Keratinocyte (primary cell): ENCODE data around the gene KRT3. TPM values are rescaled to one million over a fixed set of nuclear protein-coding genes. Genes with fewer than 3 reads are reported as not detected.

ENCODE experiments used
- DNase-seq: peaks from one replicate; pipeline ENCODE4 v3.0.0-alpha.2; 2011; ENCODE audit warnings: low read depth, missing footprints, low spot score
- FAIRE-seq: peaks from 2 replicates; lab custom pipeline; 2011; peaks lifted over from hg19 to GRCh38; lab: Jason Lieb, UNC
- H2AFZ ChIP-seq: 2 replicates; pipeline ENCODE4 v1.6.0; 2012; ENCODE audit warnings: low read length, control low read depth, inconsistent platforms; ENCODE audit not compliant: control insufficient read depth
- H3K27ac ChIP-seq: 2 replicates; pipeline ENCODE4 v1.5.1; 2011; ENCODE audit warnings: low read length; ENCODE audit not compliant: control insufficient read depth, insufficient read depth
- H3K27me3 ChIP-seq: 3 replicates; pipeline ENCODE4 v1.6.0; 2011; ENCODE audit warnings: low read length; ENCODE audit not compliant: control insufficient read depth, insufficient read depth; ENCODE audit errors: extremely low read depth
- H3K36me3 ChIP-seq, 2 experiments: 2 replicates in 1 of 2; 3 replicates in 1 of 2; pipeline ENCODE4 v1.5.1; 2011; ENCODE audit warnings: low read length in 2 of 2, mild to moderate bottlenecking in 1 of 2; ENCODE audit not compliant: control insufficient read depth in 2 of 2, insufficient read depth in 2 of 2; ENCODE audit errors: extremely low read depth in 1 of 2
- H3K4me1 ChIP-seq: 3 replicates; pipeline ENCODE4 v1.5.1; 2011; ENCODE audit warnings: low read length; ENCODE audit not compliant: control insufficient read depth, insufficient read depth; ENCODE audit errors: extremely low read depth
- H3K4me2 ChIP-seq: 3 replicates; pipeline ENCODE4 v1.6.0; 2011; ENCODE audit warnings: low read depth, low read length; ENCODE audit not compliant: control insufficient read depth, insufficient read depth; ENCODE audit errors: extremely low read depth
- H3K4me3 ChIP-seq, 3 experiments: fragments of 200-600 bp in 1 of 3; sonication (generic) in 1 of 3; 2 replicates in 2 of 3; 3 replicates in 1 of 3; pipeline ENCODE4 v1.5.1; 2011 to 2016; ENCODE audit warnings: low read length in 3 of 3, mild to moderate bottlenecking in 3 of 3, control low read depth in 2 of 3, inconsistent platforms in 1 of 3, low read depth in 1 of 3, mixed read lengths in 1 of 3, mixed run types in 1 of 3, moderate library complexity in 1 of 3; ENCODE audit not compliant: control insufficient read depth in 2 of 3, insufficient read depth in 2 of 3; ENCODE audit errors: extremely low read depth in 1 of 3
- H3K79me2 ChIP-seq: 2 replicates; pipeline ENCODE4 v1.6.0; 2012; ENCODE audit warnings: low read length; ENCODE audit not compliant: control insufficient read depth, insufficient read depth
- H3K9ac ChIP-seq: 3 replicates; pipeline ENCODE4 v1.6.0; 2011; ENCODE audit warnings: low read length; ENCODE audit not compliant: control insufficient read depth, insufficient read depth; ENCODE audit errors: extremely low read depth
- H3K9me1 ChIP-seq: 3 replicates; pipeline ENCODE4 v1.6.0; 2011; ENCODE audit warnings: low read length; ENCODE audit not compliant: control insufficient read depth, insufficient read depth; ENCODE audit errors: extremely low read depth
- H3K9me3 ChIP-seq: 2 replicates; pipeline ENCODE4 v1.5.1; 2012; ENCODE audit warnings: low read depth, low read length; ENCODE audit not compliant: control insufficient read depth
- H4K20me1 ChIP-seq: 3 replicates; pipeline ENCODE4 v1.6.0; 2011; ENCODE audit warnings: low read length; ENCODE audit not compliant: control insufficient read depth, insufficient read depth; ENCODE audit errors: extremely low read depth
- EZH2 ChIP-seq: IDR thresholded peaks from one replicate; pipeline ENCODE4 v1.6.1; 2012; ENCODE audit warnings: inconsistent platforms, mild to moderate bottlenecking, low read length, moderate library complexity
- dilution Hi-C: fragments of 300-500 bp; cut with MboI; formaldehyde crosslinking; loops from one replicate; pipeline ENCODE4 v1.7.0; 2020; ENCODE audit warnings: low sequenced_read_pairs; ENCODE audit not compliant: extremely low pct_ligation_motif_present
- polyA plus RNA-seq, 5 experiments: library from polyadenylated mRNA; depleted of rRNA in 3 of 5; stranded (reverse) in 3 of 5; stranded (forward) in 1 of 5; unstranded in 1 of 5; fragments of >200 nt; gene quantifications; 1 replicate in 1 of 5; 2 replicates in 3 of 5; 3 replicates in 1 of 5; pipeline versions ENCODE4 v1.2.1 to v1.2.3, GENCODE V29; 2011 to 2012; ENCODE audit warnings: missing spikeins in 2 of 5, low read depth in 1 of 5, low replicate concordance in 1 of 5
- TF ChIP-seq, protein P1 (sequence below), 3 experiments: IDR thresholded peaks in 1 of 3; conservative IDR thresholded peaks in 1 of 3; optimal IDR thresholded peaks in 1 of 3; 2 replicates in 2 of 3; 3 replicates in 1 of 3; pipeline versions ENCODE3 to v1.5.1; 2011; ENCODE audit warnings: low read length in 3 of 3, mild to moderate bottlenecking in 3 of 3, moderate library complexity in 2 of 3, control low read depth in 1 of 3, inconsistent platforms in 1 of 3; ENCODE audit not compliant: insufficient read depth in 2 of 3; ENCODE audit errors: extremely low read depth in 1 of 3

Gene KRT3
- polyA plus RNA-seq, 1 donor (not counting 4 experiments of a cell fraction or from before 2014, with no cell fraction given), result 0.29 TPM

DNA sequence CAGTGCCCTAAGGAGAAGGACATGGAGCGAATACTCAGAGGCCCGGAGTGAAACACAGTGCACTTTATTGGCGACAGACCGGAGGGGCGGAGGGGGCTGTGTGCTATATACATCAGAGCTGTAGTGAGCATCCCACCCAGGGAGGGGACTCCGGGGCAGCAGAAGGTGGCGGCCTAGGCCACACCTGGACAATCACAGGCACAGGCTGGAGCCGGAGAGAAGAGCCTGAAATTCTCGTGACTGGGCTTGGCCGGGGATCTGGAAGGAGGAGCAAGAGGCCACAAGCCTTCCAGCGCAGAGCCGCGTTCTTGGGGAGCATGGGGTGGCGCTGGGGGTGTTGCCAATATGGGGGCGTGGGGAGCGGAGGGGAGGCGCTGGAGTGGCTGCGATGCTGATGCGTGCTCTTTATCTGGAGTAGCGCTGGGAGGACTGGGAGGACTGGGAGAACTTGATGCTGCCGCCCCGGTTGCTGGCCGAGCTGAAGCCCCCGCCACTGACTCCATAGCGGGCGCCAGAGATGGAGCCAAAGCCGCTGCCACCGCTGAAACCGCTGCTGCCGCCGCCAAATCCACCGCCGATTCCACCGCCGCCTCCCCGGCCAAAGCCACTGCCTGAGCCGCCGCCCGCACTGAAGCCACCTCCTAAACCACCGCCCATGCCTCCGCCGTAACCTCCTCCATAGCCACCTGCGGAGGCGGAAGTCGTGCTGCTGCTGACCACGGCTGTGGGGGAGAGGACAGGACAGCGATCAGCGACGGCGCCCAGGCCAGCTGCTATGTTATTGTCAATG lies 6.1 kb downstream of the KRT3 start:
- Histone ChIP-seq H3K36me3 (no peaks in the 10 kb centered on the region), H3K4me1 (peaks cover 10% of the 10 kb centered on the region), H3K79me2 (no peaks in the 10 kb centered on the region), H3K4me2 (peak overlapping the region; percentile 40), H2AFZ (no peak overlapping the region), H3K9ac (no peak overlapping the region), H3K27ac (no peak overlapping the region), H3K4me3 (no peak overlapping the region), H4K20me1 (no peaks in the 10 kb centered on the region), H3K27me3 (peaks cover 65% of the 10 kb centered on the region), H3K9me1 (no peaks in the 10 kb centered on the region), H3K9me3 (no peaks in the 10 kb centered on the region)
- peak; percentile 74 for TF ChIP-seq EZH2
- TF ChIP-seq, protein P1, sequence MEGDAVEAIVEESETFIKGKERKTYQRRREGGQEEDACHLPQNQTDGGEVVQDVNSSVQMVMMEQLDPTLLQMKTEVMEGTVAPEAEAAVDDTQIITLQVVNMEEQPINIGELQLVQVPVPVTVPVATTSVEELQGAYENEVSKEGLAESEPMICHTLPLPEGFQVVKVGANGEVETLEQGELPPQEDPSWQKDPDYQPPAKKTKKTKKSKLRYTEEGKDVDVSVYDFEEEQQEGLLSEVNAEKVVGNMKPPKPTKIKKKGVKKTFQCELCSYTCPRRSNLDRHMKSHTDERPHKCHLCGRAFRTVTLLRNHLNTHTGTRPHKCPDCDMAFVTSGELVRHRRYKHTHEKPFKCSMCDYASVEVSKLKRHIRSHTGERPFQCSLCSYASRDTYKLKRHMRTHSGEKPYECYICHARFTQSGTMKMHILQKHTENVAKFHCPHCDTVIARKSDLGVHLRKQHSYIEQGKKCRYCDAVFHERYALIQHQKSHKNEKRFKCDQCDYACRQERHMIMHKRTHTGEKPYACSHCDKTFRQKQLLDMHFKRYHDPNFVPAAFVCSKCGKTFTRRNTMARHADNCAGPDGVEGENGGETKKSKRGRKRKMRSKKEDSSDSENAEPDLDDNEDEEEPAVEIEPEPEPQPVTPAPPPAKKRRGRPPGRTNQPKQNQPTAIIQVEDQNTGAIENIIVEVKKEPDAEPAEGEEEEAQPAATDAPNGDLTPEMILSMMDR (optimal IDR thresholded peaks at IDR 0.05 in 1 of 3, IDR thresholded peaks at IDR 0.05 in 1 of 3, conservative IDR thresholded peaks at IDR 0.05 in 1 of 3; ENCODE audit: extremely low read depth in 1 of 3, insufficient read depth in 2 of 3, low read length in 3 of 3), result no peak
- DNase-seq (no peak), FAIRE-seq (no peak)
- dilution Hi-C loops, result no loop called here

DNA sequence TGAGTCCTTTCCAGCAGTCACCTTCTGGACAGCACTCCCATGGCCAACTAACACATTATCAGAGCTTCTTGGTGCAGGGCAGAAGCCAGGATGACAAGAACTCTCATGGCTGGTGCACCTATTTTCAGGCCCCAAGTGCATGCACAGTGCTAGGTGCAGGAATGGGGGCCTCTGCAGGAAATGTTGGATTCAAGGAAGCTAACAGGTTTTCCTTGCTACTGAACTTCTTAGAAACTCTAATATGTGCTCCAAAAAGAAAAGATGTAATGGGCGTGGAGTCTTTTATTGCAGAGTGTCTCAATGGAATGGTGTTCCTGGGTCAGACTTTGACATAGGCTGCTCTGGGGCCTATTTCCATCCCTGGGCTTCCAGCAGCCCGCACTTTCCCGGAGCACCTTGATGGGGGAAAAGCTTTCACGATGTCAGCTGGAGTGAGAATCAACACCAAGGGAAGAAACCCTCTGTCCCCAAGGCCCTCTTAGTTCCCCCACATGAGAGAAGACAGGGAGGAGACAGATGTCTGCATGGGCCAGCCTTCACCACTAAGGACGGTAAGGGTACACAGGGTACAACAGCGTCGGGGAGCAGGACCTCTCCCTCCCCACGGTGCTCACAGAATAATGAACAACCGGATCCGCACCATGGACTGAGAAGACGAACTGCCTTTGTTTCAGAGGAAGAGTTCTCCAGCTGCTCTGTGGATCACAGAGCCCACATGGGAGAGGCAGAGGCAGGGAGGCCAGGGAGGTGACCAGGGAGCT lies 6.9 kb downstream of the KRT3 start:
- H3K4me2 ChIP-seq, result no peak overlapping the region
- TF ChIP-seq, protein P1 (optimal IDR thresholded peaks at IDR 0.05 in 1 of 3, IDR thresholded peaks at IDR 0.05 in 1 of 3, conservative IDR thresholded peaks at IDR 0.05 in 1 of 3; ENCODE audit: extremely low read depth in 1 of 3, insufficient read depth in 2 of 3, low read length in 3 of 3), result no peak
- no peak for TF ChIP-seq EZH2
- no peaks in the 10 kb centered on the region for H3K9me3 ChIP-seq
- H3K9me1 ChIP-seq, result no peaks in the 10 kb centered on the region
- DNase-seq (no peak), FAIRE-seq (no peak)
- H3K27me3 ChIP-seq, result peaks cover 68% of the 10 kb centered on the region
- H3K36me3 ChIP-seq, result no peaks in the 10 kb centered on the region
- no peaks in the 10 kb centered on the region for H4K20me1 ChIP-seq
- H2AFZ ChIP-seq, result no peak overlapping the region
- H3K79me2 ChIP-seq, result no peaks in the 10 kb centered on the region
- no peak overlapping the region for H3K9ac ChIP-seq
- H3K4me1 ChIP-seq, result peaks cover 2% of the 10 kb centered on the region
- dilution Hi-C loops, result no loop called here
- H3K27ac ChIP-seq, result no peak overlapping the region
- no peak overlapping the region for H3K4me3 ChIP-seq
